Nephron progenitor cell (in vitro differentiated cells): ENCODE results near the gene ZDHHC17.
A peak's percentile ranks its signal among the peaks of the same experiment; 100 is the strongest.

Experiments
- DNase-seq: peaks from one replicate; pipeline ENCODE4 v3.0.0; 2021
- H3K27ac Mint-ChIP-seq: 2 replicates; pipeline ENCODE4 v1.8.0; 2021; ENCODE audit warnings: mild to moderate bottlenecking, moderate library complexity, mixed read lengths
- H3K27me3 Mint-ChIP-seq: 2 replicates; pipeline ENCODE4 v1.8.0; 2021; ENCODE audit warnings: mild to moderate bottlenecking, low read depth, mixed read lengths; ENCODE audit not compliant: poor library complexity
- H3K36me3 Mint-ChIP-seq: 2 replicates; pipeline ENCODE4 v1.8.0; 2021; ENCODE audit warnings: low read depth, mixed read lengths
- H3K4me1 Mint-ChIP-seq: 2 replicates; pipeline ENCODE4 v1.8.0; 2021; ENCODE audit warnings: mixed read lengths
- H3K4me3 Mint-ChIP-seq: 2 replicates; pipeline ENCODE4 v1.8.0; 2021; ENCODE audit warnings: mild to moderate bottlenecking, moderate library complexity, mixed read lengths
- H3K9me3 Mint-ChIP-seq: 2 replicates; pipeline ENCODE4 v1.8.0; 2021; ENCODE audit warnings: mild to moderate bottlenecking, moderate library complexity, mixed read lengths
- TF ChIP-seq, protein P1 (sequence below): fragments of 200-600 bp; sonication (generic); IDR thresholded peaks from 2 replicates; pipeline ENCODE4 v1.5.0; 2021; ENCODE audit warnings: antibody characterized with exemption

Gene ZDHHC17

DNA sequence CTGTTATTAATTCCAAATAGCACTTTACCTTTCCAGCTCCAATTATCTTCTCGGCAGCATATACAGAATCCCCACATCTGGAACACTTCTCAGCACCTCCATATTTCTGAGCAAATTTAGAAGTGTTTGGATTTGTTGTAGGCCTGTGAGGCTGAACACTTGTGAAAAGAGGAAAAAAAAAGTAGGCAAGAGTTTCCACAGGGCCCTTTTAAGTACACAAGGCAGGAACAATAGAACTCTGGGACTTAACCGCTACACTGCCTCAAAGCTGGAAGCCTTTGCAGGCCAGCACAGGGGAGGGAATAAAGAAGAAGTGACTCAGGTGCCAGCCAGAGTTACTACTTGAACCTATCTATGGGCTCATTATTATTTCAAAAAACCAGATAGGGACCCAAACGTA is 96.3 kb downstream of the ZDHHC17 start:
- TF ChIP-seq, protein P1, sequence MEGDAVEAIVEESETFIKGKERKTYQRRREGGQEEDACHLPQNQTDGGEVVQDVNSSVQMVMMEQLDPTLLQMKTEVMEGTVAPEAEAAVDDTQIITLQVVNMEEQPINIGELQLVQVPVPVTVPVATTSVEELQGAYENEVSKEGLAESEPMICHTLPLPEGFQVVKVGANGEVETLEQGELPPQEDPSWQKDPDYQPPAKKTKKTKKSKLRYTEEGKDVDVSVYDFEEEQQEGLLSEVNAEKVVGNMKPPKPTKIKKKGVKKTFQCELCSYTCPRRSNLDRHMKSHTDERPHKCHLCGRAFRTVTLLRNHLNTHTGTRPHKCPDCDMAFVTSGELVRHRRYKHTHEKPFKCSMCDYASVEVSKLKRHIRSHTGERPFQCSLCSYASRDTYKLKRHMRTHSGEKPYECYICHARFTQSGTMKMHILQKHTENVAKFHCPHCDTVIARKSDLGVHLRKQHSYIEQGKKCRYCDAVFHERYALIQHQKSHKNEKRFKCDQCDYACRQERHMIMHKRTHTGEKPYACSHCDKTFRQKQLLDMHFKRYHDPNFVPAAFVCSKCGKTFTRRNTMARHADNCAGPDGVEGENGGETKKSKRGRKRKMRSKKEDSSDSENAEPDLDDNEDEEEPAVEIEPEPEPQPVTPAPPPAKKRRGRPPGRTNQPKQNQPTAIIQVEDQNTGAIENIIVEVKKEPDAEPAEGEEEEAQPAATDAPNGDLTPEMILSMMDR = no peak
- no peak for DNase-seq
- Mint-ChIP-seq H3K36me3 (peaks cover 91% of the 10 kb centered on the region), H3K4me1 (peaks cover 53% of the 10 kb centered on the region), H3K27me3 (peaks cover 4% of the 10 kb centered on the region), H3K27ac (peak overlapping the region; percentile 83), H3K4me3 (no peak overlapping the region), H3K9me3 (peaks cover 17% of the 10 kb centered on the region)

DNA sequence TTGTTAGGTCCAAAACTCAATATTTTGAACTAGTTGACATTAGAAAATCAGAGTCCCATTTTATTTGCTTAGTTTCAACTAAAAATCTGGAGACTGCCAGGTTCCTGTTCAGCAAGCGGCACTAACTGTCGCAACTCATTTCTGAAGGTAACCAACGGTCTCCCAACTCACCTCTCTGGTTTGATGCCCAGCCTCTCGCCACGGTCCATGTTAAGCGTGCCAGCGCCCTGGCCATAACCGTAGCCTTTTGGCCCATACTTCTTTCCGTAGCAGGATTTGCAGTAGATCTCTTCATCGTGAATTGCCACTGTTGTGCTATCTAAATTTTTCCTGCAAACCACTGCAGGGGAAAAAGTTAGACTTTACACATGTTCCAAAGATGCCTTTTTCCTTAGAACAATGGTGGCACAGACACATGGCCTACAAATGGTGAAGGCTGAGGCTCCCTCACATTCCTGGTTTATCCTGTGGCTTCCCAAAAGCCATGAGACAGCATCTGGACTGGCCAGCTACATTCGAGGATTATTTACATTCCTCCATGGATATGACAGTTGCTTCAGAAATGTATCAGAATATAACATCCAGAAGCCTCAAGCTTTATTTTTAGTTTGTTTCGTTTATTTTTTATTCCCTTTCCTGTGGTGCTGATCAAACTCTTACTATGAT is 99.2 kb downstream of the ZDHHC17 start:
- Mint-ChIP-seq H3K9me3 (no peaks in the 10 kb centered on the region), H3K36me3 (peaks cover 66% of the 10 kb centered on the region), H3K4me3 (no peak overlapping the region), H3K27ac (peak overlapping the region; percentile 64), H3K27me3 (peaks cover 4% of the 10 kb centered on the region), H3K4me1 (peaks cover 80% of the 10 kb centered on the region)
- no peak for DNase-seq
- TF ChIP-seq, protein P1 = no peak

DNA sequence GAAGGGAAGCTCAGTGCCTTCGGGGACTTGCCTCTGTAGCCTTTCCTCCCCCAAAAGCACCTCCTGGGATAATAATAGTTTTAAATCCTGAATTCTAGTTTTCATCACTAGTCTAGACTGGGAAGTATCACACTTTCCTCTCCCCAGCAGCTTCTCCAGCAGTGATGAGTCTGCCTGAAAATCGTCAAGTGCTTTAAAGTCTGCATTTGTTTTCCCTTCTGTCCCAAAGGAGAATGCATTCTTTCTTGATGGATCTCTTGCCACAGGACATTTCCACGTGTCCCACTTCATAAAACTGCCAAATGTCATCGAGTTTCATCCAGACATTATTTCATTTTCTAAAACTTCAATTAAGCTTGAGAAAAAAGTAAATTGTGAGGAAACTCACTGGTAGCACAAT is 99.9 kb downstream of the ZDHHC17 start:
- no peak for DNase-seq
- TF ChIP-seq, protein P1 = no peak
- Mint-ChIP-seq H3K4me3 (no peak overlapping the region), H3K36me3 (peaks cover 66% of the 10 kb centered on the region), H3K27ac (peak overlapping the region; percentile 11), H3K9me3 (no peaks in the 10 kb centered on the region), H3K4me1 (peaks cover 79% of the 10 kb centered on the region), H3K27me3 (no peaks in the 10 kb centered on the region)

DNA sequence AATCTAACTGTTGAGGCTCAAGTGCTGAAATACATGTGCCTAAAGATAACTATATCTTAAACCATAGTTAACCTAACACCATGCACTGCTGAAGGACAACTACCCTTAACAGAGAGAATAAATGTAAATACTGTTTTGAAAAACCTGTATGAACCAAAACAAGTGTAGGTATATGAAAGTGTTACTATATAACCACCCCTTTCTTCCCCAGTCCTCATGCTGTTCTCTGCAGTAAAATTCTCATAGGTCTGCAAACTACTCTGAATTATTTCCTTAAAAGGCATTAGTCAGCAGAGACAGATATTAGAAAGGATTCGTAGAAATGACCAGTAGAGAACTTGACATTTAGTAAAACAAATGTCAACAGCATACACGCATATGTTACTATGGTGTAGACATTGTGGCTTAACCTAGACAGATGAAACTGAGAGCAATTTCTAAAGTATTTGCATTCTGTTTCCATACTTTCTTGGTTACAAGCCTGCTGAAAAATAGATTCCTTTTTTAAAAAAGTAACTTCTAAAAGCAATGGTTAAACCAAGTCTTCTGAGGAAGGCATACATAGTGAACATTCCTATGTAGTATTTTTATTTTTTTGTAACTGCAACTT is 101.0 kb downstream of the ZDHHC17 start:
- peaks cover 69% of the 10 kb centered on the region for H3K36me3 Mint-ChIP-seq
- H3K9me3 Mint-ChIP-seq = peaks cover 5% of the 10 kb centered on the region
- no peak for DNase-seq
- no peak overlapping the region for H3K27ac Mint-ChIP-seq
- peaks cover 79% of the 10 kb centered on the region for H3K4me1 Mint-ChIP-seq
- H3K4me3 Mint-ChIP-seq = no peak overlapping the region
- TF ChIP-seq, protein P1 = no peak
- H3K27me3 Mint-ChIP-seq = no peaks in the 10 kb centered on the region

DNA sequence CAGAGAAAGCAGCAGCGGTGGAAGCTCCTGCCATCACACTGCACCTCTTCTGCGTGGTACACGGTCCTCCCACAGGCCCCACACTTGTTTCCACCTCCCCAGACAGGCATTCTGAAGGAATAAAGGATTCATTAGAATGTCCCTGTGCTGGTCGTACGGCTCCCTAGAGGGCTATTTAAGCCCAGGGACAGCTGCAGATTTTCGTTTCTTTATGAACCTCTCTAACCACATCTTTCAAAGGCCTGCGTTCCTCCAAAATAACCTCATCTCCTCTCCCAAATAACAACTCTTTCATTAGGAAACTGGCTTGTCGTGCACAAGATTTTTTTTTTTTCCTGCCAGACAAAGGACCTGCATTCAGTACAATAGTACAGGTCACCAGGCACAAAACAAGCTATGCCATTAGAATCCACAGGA is 102.2 kb downstream of the ZDHHC17 start:
- TF ChIP-seq, protein P1 = no peak

DNA sequence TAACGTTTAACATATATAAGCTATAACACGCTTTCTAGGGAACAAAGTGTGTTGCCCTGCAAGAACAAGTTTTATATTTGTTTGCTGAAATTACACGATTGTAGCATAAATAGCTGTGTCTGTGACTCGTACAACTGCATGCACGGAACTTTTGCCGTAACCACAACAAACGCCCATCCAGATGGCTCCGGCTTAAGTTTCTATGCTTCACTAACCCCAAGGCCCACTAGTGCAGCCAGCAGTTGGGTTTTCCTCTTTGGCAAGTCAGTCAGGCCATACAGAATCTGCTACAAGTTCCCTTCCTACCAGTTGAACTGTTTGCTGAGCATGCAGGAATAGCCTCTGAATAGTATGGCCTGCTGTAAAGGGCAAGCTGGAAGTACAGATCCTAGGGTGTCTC is 102.8 kb downstream of the ZDHHC17 start:
- Mint-ChIP-seq H3K9me3 (peaks cover 12% of the 10 kb centered on the region), H3K4me3 (peak overlapping the region; percentile 57), H3K4me1 (peaks cover 75% of the 10 kb centered on the region), H3K36me3 (peaks cover 71% of the 10 kb centered on the region), H3K27ac (peak overlapping the region; percentile 97), H3K27me3 (no peaks in the 10 kb centered on the region)
- peak; percentile 36 for DNase-seq
- TF ChIP-seq, protein P1 = no peak

More for the DNA sequence above, 102.2 kb downstream of the ZDHHC17 start:
- Mint-ChIP-seq H3K27ac (peak overlapping the region; percentile 97), H3K4me3 (peak overlapping the region; percentile 57), H3K27me3 (no peaks in the 10 kb centered on the region), H3K36me3 (peaks cover 71% of the 10 kb centered on the region), H3K4me1 (peaks cover 77% of the 10 kb centered on the region), H3K9me3 (peaks cover 12% of the 10 kb centered on the region)
- DNase-seq = peak; percentile 24
